Lower lobe of right lung (tissue), 2 donors: ENCODE measurements around the gene RPS14. TPM values are rescaled to one million over a fixed set of nuclear protein-coding genes. Genes with fewer than 3 reads are reported as not detected.

Experiments used
- ATAC-seq, 2 donors: fragments of 200-7000 bp; cut with Tn5 transposase; one replicate each; pipeline ENCODE4 v1.9.1; 2020 to 2022; ENCODE audit warnings: mild to moderate bottlenecking in 2 of 2, moderate library complexity in 2 of 2
- DNase-seq: peaks from one replicate; pipeline ENCODE4 v3.0.0-alpha.2; 2020
- H3K27ac ChIP-seq: fragments of 200-600 bp; one replicate; pipeline ENCODE4 v1.8.0; 2022
- H3K27me3 ChIP-seq: fragments of 200-600 bp; one replicate; pipeline ENCODE4 v1.8.0; 2022; ENCODE audit warnings: low read depth
- H3K36me3 ChIP-seq: fragments of 200-600 bp; one replicate; pipeline ENCODE4 v1.8.0; 2022; ENCODE audit warnings: mild to moderate bottlenecking
- H3K4me1 ChIP-seq: fragments of 200-600 bp; one replicate; pipeline ENCODE4 v1.8.0; 2022
- H3K4me3 ChIP-seq: fragments of 200-600 bp; one replicate; pipeline ENCODE4 v1.8.0; 2022; ENCODE audit warnings: mild to moderate bottlenecking
- H3K9me3 ChIP-seq: fragments of 200-600 bp; one replicate; pipeline ENCODE4 v1.8.0; 2022
- intact Hi-C: fragments of 100-400 bp; cut with DNase I; formaldehyde crosslinking; loops from one replicate; pipeline ENCODE4 v1.11.0; 2022
- total RNA-seq: library from RNA; stranded (reverse); fragmentation: NEBNext Ultra II Directional; extraction: Animal tissue kit (Norgen Biotek cat#: 25700); gene quantifications from one replicate; pipeline ENCODE4 v1.2.1, GENCODE V29; 2021
- TF ChIP-seq, protein P1 (sequence below): fragments of 200-600 bp; IDR thresholded peaks from one replicate; pipeline ENCODE4 v1.8.0; 2022; ENCODE audit warnings: antibody characterized with exemption, mild to moderate bottlenecking
- donor health status: DM: no; HTN: yes; CAD: no; lungs with severe emphysema.

Gene RPS14
- total RNA-seq, 1 donor from 2014 or later, result 1,651 TPM

DNA sequence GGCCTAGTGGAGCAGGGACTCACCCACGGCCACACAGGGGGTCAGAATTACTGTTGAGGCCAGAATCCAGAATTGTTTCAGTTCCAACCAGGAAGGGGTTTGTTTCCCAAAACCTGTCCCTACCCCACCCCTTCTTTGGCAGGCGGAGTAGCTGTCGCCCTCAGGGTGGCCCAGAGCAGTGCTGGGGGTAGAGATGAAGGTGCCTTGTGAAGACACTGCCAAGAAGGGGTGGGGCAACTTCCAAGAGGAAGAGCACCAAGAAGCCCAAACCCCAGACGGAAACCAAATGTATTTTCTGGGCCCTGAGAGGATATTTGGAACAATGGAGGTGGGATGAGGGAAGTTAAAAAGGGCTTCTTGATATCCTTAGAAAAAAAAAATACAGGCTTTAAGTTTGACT is 47.0 kb upstream of the RPS14 start:
- Histone ChIP-seq H3K27me3 (no peaks in the 10 kb centered on the region), H3K27ac (peak overlapping the region; percentile 78), H3K4me1 (peaks cover 65% of the 10 kb centered on the region), H3K9me3 (no peaks in the 10 kb centered on the region), H3K36me3 (peaks cover 5% of the 10 kb centered on the region), H3K4me3 (no peak overlapping the region)
- ATAC-seq, result no peak
- DNase-seq, result no peak
- TF ChIP-seq, protein P1, sequence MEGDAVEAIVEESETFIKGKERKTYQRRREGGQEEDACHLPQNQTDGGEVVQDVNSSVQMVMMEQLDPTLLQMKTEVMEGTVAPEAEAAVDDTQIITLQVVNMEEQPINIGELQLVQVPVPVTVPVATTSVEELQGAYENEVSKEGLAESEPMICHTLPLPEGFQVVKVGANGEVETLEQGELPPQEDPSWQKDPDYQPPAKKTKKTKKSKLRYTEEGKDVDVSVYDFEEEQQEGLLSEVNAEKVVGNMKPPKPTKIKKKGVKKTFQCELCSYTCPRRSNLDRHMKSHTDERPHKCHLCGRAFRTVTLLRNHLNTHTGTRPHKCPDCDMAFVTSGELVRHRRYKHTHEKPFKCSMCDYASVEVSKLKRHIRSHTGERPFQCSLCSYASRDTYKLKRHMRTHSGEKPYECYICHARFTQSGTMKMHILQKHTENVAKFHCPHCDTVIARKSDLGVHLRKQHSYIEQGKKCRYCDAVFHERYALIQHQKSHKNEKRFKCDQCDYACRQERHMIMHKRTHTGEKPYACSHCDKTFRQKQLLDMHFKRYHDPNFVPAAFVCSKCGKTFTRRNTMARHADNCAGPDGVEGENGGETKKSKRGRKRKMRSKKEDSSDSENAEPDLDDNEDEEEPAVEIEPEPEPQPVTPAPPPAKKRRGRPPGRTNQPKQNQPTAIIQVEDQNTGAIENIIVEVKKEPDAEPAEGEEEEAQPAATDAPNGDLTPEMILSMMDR, result no peak
- intact Hi-C loops, result no loop called here

DNA sequence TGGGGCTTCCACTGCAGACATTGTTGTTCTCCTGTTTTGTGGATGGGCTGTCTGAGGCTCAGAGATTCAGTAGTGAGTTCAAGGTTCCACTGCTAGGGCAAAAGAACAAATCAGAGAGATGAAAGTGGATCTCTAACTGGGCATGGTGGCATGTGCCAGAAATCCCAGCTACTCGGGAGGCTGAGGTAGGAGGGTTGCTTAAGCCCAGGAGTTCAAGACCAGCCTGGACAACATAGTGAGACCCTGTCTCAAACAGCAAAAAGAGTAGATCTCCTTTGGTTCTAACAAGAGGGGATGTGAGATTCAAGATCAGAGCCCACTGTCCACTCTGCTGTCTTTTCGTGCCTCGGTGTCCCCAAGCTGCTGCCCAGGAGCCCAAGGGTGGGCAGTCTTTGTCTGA is 46.6 kb upstream of the RPS14 start:
- Histone ChIP-seq H3K4me3 (no peak overlapping the region), H3K36me3 (peaks cover 5% of the 10 kb centered on the region), H3K4me1 (peaks cover 66% of the 10 kb centered on the region), H3K9me3 (no peaks in the 10 kb centered on the region), H3K27me3 (no peaks in the 10 kb centered on the region), H3K27ac (peak overlapping the region; percentile 78)
- intact Hi-C loops, result no loop called here
- ATAC-seq, result no peak
- TF ChIP-seq, protein P1, result no peak
- DNase-seq, result no peak

DNA sequence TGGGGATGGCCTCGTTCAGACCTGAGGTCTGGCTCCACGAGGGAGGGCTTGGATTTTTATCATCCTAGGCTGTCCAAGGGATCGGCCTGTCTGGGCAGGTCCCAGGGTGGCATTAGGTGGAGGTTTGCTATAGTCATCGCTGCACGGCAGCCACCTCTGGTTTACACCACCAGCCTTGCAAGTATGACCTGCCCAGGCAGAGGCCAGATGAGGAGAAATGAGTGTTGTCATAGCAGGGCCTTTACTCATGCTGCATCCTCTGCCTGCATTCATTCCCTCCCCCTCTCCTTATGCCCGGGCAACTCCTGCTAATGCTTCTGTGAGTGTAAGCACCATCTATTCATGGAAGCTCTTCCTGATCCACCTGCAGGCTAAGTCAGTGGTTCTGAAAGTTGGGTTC is 43.1 kb upstream of the RPS14 start:
- intact Hi-C loops, result no loop called here
- peaks cover 66% of the 10 kb centered on the region for H3K4me1 ChIP-seq
- ATAC-seq (no peak), DNase-seq (no peak)
- peaks cover 5% of the 10 kb centered on the region for H3K36me3 ChIP-seq
- no peak overlapping the region for H3K27ac ChIP-seq
- H3K27me3 ChIP-seq, result no peaks in the 10 kb centered on the region
- TF ChIP-seq, protein P1, result no peak
- no peak overlapping the region for H3K4me3 ChIP-seq
- no peaks in the 10 kb centered on the region for H3K9me3 ChIP-seq

DNA sequence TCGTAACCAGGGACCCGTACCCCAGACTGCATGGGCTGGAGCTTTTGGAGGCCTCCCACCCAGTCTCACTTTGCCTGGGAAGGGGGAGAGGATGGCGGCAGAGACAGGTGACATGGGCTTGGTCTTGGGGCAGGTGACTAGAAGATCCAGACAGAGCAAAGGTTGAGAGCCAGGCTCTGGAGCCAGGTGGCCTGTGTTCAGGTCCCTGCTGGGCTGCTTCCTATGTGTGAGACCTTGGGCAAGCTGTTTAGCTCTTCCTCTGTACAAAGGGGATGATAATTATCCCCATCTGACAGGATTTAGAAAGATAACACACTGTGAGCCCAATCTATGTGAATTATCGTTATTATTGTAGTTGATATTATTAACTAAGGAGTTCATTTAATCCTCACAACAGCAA is 42.3 kb upstream of the RPS14 start:
- DNase-seq (no peak), ATAC-seq (no peak)
- intact Hi-C loops, result no loop called here
- Histone ChIP-seq H3K27ac (peak overlapping the region; percentile 65), H3K36me3 (peaks cover 5% of the 10 kb centered on the region), H3K9me3 (no peaks in the 10 kb centered on the region), H3K4me1 (peaks cover 66% of the 10 kb centered on the region), H3K27me3 (no peaks in the 10 kb centered on the region), H3K4me3 (no peak overlapping the region)
- TF ChIP-seq, protein P1, result no peak

DNA sequence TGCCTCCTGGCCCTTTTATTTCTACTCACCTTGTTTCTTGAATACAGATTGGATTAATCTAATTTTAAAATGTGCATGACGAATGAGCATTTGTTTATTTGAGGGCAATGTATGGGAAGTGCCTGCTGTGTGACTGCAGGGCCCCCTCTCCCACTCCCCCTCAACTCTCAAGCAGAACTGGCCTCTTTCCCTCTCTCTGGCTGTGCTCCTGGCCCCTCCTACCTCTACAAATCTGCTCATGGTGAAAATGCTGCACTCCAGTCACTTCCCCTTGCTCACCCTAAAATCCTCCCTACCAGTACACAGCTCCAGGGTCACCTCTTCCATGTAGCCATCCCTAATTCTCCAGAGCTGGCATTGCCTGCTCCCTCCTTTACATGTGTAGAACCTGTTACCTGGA is 41.2 kb upstream of the RPS14 start:
- peaks cover 62% of the 10 kb centered on the region for H3K4me1 ChIP-seq
- TF ChIP-seq, protein P1, result no peak
- H3K4me3 ChIP-seq, result no peak overlapping the region

DNA sequence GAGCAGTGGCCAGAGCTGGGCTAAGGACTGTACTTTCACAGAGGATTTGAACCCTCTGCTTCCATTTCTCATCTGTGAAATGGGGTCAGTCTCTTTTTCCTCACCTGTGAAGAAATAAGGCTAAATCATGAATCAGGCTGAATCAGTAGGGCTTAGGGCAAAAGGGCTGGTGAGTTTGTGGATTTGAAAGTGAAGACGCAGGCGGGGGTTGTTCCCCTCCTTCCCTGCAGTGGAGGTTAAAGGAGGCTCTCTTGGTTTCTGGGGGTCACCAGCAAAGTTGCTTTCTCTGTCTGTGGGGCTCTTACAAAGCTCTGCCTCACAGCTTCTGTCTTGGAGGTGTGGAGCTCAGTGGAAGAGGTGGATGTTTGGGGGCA is 40.7 kb upstream of the RPS14 start:
- no peak for DNase-seq
- TF ChIP-seq, protein P1, result no peak
- no peaks in the 10 kb centered on the region for H3K27me3 ChIP-seq
- peak overlapping the region; percentile 88 for H3K27ac ChIP-seq
- no peaks in the 10 kb centered on the region for H3K9me3 ChIP-seq
- intact Hi-C loops, result no loop called here
- peaks cover 66% of the 10 kb centered on the region for H3K4me1 ChIP-seq
- H3K4me3 ChIP-seq, result no peak overlapping the region
- no peak for ATAC-seq
- H3K36me3 ChIP-seq, result peaks cover 5% of the 10 kb centered on the region

More for the DNA sequence above, 41.2 kb upstream of the RPS14 start:
- H3K27me3 ChIP-seq, result no peaks in the 10 kb centered on the region
- no peak for ATAC-seq
- H3K36me3 ChIP-seq, result peaks cover 5% of the 10 kb centered on the region
- H3K9me3 ChIP-seq, result no peaks in the 10 kb centered on the region
- intact Hi-C loops, result no loop called here
- H3K27ac ChIP-seq, result peak overlapping the region; percentile 88
- no peak for DNase-seq
